Coronary artery (tissue), 2 donors: ENCODE data around the gene ZNF527.
"Not testable (repeated sequence)": the region's sequence is repeated elsewhere in the genome, so short reads cannot be mapped to it uniquely, and the experiment has no call there.

Experiments
- DNase-seq: peaks from one replicate; pipeline ENCODE4 v3.0.0-alpha.2; 2017; ENCODE audit warnings: low spot score
- H3K27ac ChIP-seq, 2 donors: fragments of 200-600 bp; sonication (generic); one replicate each; pipeline ENCODE4 v1.5.1; 2016 to 2019
- H3K4me3 ChIP-seq: fragments of 200-600 bp; sonication (generic); 2 replicates; pipeline ENCODE4 v1.5.1; 2016; ENCODE audit warnings: mild to moderate bottlenecking, moderate library complexity
- CTCF ChIP-seq: fragments of 200-600 bp; sonication (generic); IDR thresholded peaks from one replicate; pipeline ENCODE4 v1.5.1; 2019; ENCODE audit warnings: antibody characterized with exemption

Gene ZNF527

GRCh38 chr19:37346091-37346490, 24.8 kb upstream of the ZNF527 start:
- no peak for TF ChIP-seq CTCF
- H3K27ac ChIP-seq: no peak overlapping the region
- no peak overlapping the region for H3K4me3 ChIP-seq
- DNase-seq: no peak

- TF ChIP-seq CTCF: no peak
- DNase-seq: no peak
- Histone ChIP-seq H3K4me3 (no peak overlapping the region), H3K27ac (no peak overlapping the region)
These were observed 22.8 kb upstream of the ZNF527 start for GRCh38 chr19:37348060-37348459.

- Histone ChIP-seq H3K4me3 (no peak overlapping the region), H3K27ac (no peak overlapping the region)
- DNase-seq: no peak
- TF ChIP-seq CTCF: no peak
These were observed 16.9 kb upstream of the ZNF527 start for GRCh38 chr19:37353968-37354367.

- DNase-seq: no peak
- Histone ChIP-seq H3K27ac (no peak overlapping the region), H3K4me3 (no peak overlapping the region)
- no peak for TF ChIP-seq CTCF
These were observed 15.0 kb upstream of the ZNF527 start for GRCh38 chr19:37355901-37356300.

GRCh38 chr19:37361994-37362393, 8.9 kb upstream of the ZNF527 start:
- no peak overlapping the region for H3K4me3 ChIP-seq
- H3K27ac ChIP-seq: no peak overlapping the region
- TF ChIP-seq CTCF: no peak
- no peak for DNase-seq

- Histone ChIP-seq H3K4me3 (no peak overlapping the region), H3K27ac (no peak overlapping the region)
- no peak for DNase-seq
- no peak for TF ChIP-seq CTCF
These were observed 8.2 kb upstream of the ZNF527 start for GRCh38 chr19:37362733-37363132.

GRCh38 chr19:37370386-37370879, 466 bp upstream of the ZNF527 start:
- DNase-seq: not testable (repeated sequence)
- peak overlapping the region; percentile 85 to 95 for H3K27ac ChIP-seq
- peak overlapping the region; percentile 85 for H3K4me3 ChIP-seq

- DNase-seq: no peak
- Histone ChIP-seq H3K27ac (no peak overlapping the region), H3K4me3 (peak overlapping the region; percentile 33)
- no peak for TF ChIP-seq CTCF
These were observed 18.3 kb downstream of the ZNF527 start for GRCh38 chr19:37389234-37389633.

GRCh38 chr19:37391399-37391798, 20.5 kb downstream of the ZNF527 start:
- H3K4me3 ChIP-seq, DNase-seq, H3K27ac ChIP-seq: not testable (repeated sequence)
